HAP-1 (cell line): ENCODE data around the gene GATD1.
A peak's percentile ranks its signal among the peaks of the same experiment; 100 is the strongest.

Source experiments
- DNase-seq, 2 experiments: peaks; one replicate each; pipeline ENCODE4 v3.0.0-alpha.2; 2016 to 2020; ENCODE audit warnings: low spot score in 2 of 2
- H3K27me3 ChIP-seq: fragments of 250-450 bp; sonication (Bioruptor Pico); 2 replicates; pipeline ENCODE4 v1.5.1; 2020; ENCODE audit warnings: low read depth, mild to moderate bottlenecking, moderate library complexity
- H3K36me3 ChIP-seq: fragments of 250-450 bp; sonication (Bioruptor Pico); replicated peaks from 2 replicates; pipeline ENCODE4 v1.5.1; 2020; ENCODE audit warnings: mild to moderate bottlenecking
- H3K4me1 ChIP-seq: fragments of 250-450 bp; sonication (Bioruptor Pico); 2 replicates; pipeline ENCODE4 v1.5.1; 2020; ENCODE audit warnings: mild to moderate bottlenecking
- H3K4me3 ChIP-seq: fragments of 250-450 bp; sonication (Bioruptor Pico); 2 replicates; pipeline ENCODE4 v1.5.1; 2020; ENCODE audit warnings: mild to moderate bottlenecking, moderate library complexity
- H3K9me3 ChIP-seq: fragments of 250-450 bp; sonication (Bioruptor Pico); 2 replicates; pipeline ENCODE4 v1.5.1; 2020; ENCODE audit warnings: mild to moderate bottlenecking, moderate library complexity
- in situ Hi-C: fragments of 300-500 bp; cut with MboI; formaldehyde crosslinking; loops from 3 replicates; pipeline ENCODE4 v1.14.3; 2020; ENCODE audit warnings: low sequenced_read_pairs, inconsistent platforms, mixed read lengths

GATD1 gene

GRCh38 chr11:819129-819931 lies 42.0 kb upstream of the GATD1 start:
- H3K27me3 ChIP-seq, result no peaks in the 10 kb centered on the region
- no peaks in the 10 kb centered on the region for H3K9me3 ChIP-seq
- DNase-seq, result peak; percentile 89 to 96
- in situ Hi-C loops, result no loop called here
- peaks cover 4% of the 10 kb centered on the region; the same call in 1 of the 2 replicates for H3K36me3 ChIP-seq
- H3K4me1 ChIP-seq, result peaks cover 6% of the 10 kb centered on the region; the same call in 1 of the 2 replicates
- peak overlapping the region; percentile 56 for H3K4me3 ChIP-seq

GRCh38 chr11:818396-819128 lies 41.3 kb upstream of the GATD1 start, which contains the start of gene PNPLA2:
PNPLA2 (plus strand) TSS chr11:818914; CDS start chr11:819719, 805 bp downstream.
- in situ Hi-C loops, result no loop called here
- DNase-seq, result no peak
- H3K27me3 ChIP-seq, result no peaks in the 10 kb centered on the region
- H3K4me1 ChIP-seq, result peaks cover 6% of the 10 kb centered on the region; the same call in 1 of the 2 replicates
- H3K36me3 ChIP-seq, result peaks cover 6% of the 10 kb centered on the region
- no peaks in the 10 kb centered on the region for H3K9me3 ChIP-seq
- peak within 1 kb of the TSS; percentile 56 for H3K4me3 ChIP-seq

DNA sequence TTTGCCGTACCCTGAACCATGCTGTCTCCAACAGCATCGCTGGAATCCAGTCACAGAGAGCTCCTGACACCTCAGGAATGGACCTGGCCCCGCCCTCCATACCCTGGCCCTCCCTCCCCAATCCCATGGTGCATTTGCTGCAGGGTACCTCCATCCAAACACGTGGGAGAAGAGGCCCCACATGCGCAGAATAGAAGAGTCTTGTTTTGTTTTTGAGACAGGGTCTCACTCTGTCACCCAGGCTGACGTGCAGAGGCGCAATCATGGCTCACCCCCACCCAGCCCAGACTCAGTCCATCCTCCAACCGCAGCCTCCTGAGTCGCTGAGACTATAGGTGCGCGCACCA lies 39.1 kb upstream of the GATD1 start:
- no peaks in the 10 kb centered on the region for H3K27me3 ChIP-seq
- H3K9me3 ChIP-seq, result no peaks in the 10 kb centered on the region
- H3K4me3 ChIP-seq, result no peak overlapping the region
- H3K4me1 ChIP-seq, result peaks cover 6% of the 10 kb centered on the region
- in situ Hi-C loops, result no loop called here
- peaks cover 27% of the 10 kb centered on the region for H3K36me3 ChIP-seq
- DNase-seq, result peak; percentile 46 to 69

DNA sequence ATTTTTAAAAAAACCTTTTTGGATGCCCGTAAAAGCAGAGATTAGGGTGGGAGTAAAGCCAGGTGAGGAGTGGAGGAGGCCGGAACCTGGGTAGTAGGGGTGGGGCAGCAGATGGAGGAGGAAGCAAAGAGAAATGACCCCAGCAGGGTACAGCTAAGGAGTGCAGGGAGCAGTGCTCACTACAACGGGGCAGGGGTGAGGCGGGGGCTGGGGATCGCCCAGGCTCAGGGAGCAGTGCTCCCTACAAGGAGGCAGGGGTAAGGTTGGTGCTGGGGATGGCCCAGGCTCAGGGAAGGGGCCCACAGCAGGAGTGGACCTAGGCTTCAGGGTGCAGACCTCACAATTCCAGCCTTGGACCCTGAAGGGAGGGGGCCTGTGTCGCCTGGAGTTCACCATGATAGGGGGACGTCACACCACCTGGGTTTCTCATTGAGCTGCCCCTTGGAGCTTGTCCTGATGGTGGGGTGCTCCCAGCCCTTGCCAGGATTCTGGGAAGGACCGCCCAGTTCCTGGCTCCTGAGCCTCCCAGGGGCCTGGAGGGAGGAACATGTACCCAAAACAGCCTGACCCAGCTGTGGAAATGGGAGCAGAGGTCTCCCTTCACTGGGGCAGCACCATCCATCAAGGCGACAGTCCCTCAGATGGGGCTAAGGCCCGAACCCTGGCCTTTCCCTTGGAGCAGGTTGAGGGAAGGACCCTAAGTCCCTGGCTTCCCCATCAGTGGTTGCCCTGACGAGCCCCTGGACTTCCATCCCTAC lies 38.6 kb upstream of the GATD1 start:
- no peaks in the 10 kb centered on the region for H3K27me3 ChIP-seq
- no peak overlapping the region for H3K4me3 ChIP-seq
- DNase-seq, result no peak
- peaks cover 12% of the 10 kb centered on the region for H3K4me1 ChIP-seq
- peaks cover 33% of the 10 kb centered on the region for H3K36me3 ChIP-seq
- no peaks in the 10 kb centered on the region for H3K9me3 ChIP-seq
- in situ Hi-C loops, result no loop called here

- in situ Hi-C loops, result no loop called here
- H3K27me3 ChIP-seq, result no peaks in the 10 kb centered on the region
- H3K4me3 ChIP-seq, result no peak overlapping the region
- no peaks in the 10 kb centered on the region for H3K9me3 ChIP-seq
- H3K36me3 ChIP-seq, result peaks cover 48% of the 10 kb centered on the region
- peaks cover 6% of the 10 kb centered on the region for H3K4me1 ChIP-seq
- peak in 1 of 2 experiments; percentile 52 for DNase-seq
Observed at GRCh38 chr11:813456-814096, 36.3 kb upstream of the GATD1 start.

DNA sequence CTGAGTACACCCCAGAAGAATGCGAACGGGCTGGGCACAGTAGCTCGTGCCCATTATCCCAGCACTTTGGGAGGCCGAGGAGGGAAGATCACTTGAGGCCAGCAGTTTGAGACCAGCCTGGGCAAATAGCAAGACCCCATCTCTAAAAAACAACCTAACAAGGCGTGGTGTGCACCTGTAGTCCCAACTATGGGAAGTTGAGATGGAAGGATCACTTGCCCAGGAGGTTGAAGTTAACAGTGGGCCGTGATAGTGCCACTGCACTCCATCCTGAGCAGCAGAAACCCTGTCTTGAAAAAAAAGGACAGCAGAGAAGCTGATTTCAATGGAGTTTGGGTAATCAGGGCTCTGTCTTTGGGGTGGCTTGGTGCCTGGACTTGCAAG lies 35.8 kb upstream of the GATD1 start:
- Histone ChIP-seq H3K4me3 (no peak overlapping the region), H3K27me3 (no peaks in the 10 kb centered on the region), H3K4me1 (peaks cover 11% of the 10 kb centered on the region), H3K9me3 (no peaks in the 10 kb centered on the region), H3K36me3 (peaks cover 48% of the 10 kb centered on the region)
- no peak for DNase-seq
- in situ Hi-C loops, result no loop called here

DNA sequence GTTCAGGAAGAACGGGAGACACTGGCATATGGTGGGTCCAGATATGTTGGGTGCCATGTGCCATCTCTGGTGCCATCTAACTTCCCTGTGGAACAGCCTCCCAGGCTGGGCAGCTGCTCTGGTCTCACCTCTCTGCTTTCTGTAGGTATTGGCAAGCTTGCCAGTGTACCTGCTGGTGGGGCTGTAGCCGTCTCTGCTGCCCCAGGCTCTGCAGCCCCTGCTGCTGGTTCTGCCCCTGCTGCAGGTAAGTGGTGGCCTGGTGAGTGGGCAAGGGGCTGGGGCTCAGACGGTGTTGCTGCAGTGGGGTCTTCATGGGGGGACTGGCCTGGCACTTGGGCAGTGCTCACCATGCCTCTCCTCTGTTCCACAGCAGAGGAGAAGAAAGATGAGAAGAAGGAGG lies 35.1 kb upstream of the GATD1 start:
- no peak overlapping the region for H3K4me3 ChIP-seq
- no peak for DNase-seq
- in situ Hi-C loops, result no loop called here

DNA sequence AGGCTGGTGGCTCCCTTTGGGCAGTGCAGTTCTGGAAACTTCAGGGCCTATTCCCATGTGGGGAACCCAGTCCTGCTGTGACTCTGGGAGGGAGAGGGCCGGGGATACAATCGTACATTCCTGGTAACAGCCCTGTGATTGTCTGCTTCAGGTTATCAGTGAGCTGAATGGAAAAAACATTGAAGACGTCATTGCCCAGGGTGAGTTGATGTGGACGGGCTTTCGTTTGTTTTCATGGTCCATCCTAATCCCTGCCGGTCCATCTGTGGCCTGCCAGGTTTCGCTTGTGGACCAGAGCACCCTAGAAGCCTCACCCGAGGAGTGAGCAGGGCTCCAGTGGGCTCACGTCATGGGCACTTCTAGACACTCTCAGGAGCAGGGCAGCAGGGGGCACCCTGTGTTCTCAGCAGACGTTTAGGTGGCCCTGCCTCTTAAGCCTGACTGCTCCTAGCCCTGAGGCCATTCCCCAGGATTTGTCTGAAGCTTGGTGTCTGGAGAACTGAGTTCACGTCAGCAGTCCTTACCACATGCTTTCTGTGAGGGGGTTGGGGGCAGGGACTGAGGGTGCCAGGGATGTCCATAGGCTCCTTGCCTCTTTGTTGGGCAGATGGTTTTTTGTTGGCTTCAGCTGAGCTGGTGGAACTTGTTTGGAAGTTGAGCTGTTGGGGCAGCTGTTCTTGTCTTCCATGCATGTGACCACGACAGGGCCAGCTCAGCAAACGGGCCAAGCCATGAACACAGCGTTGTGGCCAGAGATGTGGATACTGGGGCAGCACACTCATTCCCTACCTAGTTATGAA lies 34.4 kb upstream of the GATD1 start:
- in situ Hi-C loops, result no loop called here
- peaks cover 48% of the 10 kb centered on the region for H3K36me3 ChIP-seq
- peaks cover 16% of the 10 kb centered on the region for H3K4me1 ChIP-seq
- H3K4me3 ChIP-seq, result peak overlapping the region; percentile 98
- peak in 1 of 2 experiments; percentile 51 for DNase-seq
- H3K27me3 ChIP-seq, result no peaks in the 10 kb centered on the region
- H3K9me3 ChIP-seq, result no peaks in the 10 kb centered on the region

More for the DNA sequence above, 35.1 kb upstream of the GATD1 start:
- Histone ChIP-seq H3K9me3 (no peaks in the 10 kb centered on the region), H3K27me3 (no peaks in the 10 kb centered on the region), H3K4me1 (peaks cover 16% of the 10 kb centered on the region), H3K36me3 (peaks cover 48% of the 10 kb centered on the region)

- Histone ChIP-seq H3K9me3 (no peaks in the 10 kb centered on the region), H3K36me3 (peaks cover 48% of the 10 kb centered on the region), H3K4me1 (peaks cover 20% of the 10 kb centered on the region), H3K4me3 (peak overlapping the region; percentile 98), H3K27me3 (no peaks in the 10 kb centered on the region)
- in situ Hi-C loops, result no loop called here
- DNase-seq, result no peak
Observed at GRCh38 chr11:810040-810567, 32.8 kb upstream of the GATD1 start.

DNA sequence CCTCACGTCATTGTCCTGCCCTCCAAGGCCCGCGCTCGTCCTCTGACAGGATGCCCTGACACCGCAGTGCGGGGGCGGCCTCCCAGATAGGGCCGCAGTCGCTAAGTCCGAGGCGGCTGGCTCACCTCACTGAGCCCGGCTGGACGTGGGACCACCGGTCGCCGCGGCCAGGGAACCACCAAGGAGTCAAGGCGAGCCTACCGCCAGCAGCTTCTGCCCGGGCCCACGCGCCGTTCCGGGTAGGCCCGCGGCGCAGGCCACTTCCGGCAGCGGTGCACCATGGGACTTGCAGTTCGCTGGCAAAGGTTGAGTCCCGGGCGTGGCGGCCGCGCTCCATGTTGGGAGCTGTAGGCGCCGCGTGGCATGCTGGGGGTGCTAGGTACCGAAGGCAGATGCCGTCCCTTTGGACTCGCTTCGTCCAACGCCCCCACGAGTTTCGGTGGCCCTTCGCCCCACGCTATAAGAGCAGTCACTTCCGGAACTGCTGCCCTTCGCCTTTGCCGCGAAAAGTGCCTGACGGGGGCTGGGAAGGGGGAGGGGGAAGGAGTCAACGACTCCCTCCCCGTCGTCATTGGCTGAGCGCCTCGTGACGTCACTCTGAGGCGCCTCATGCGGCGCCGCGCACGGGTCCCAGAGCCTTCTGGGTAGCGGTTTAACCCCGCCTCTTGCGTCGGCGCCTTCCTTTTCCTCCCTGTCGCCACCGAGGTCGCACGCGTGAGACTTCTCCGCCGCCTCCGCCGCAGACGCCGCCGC lies 32.2 kb upstream of the GATD1 start, which contains the start of gene RPLP2:
Gene RPLP2, plus strand, starts transcription at position 681 of the 753 bp plus-strand sequence. CDS start 268 bp downstream, outside the sequence.
- peak; percentile 89 to 97 for DNase-seq
- in situ Hi-C loops, result no loop called here
- Histone ChIP-seq H3K36me3 (peaks cover 48% of the 10 kb centered on the region), H3K4me3 (peak within 1 kb of the TSS; percentile 98), H3K27me3 (no peaks in the 10 kb centered on the region), H3K4me1 (peaks cover 20% of the 10 kb centered on the region), H3K9me3 (no peaks in the 10 kb centered on the region)

- no peaks in the 10 kb centered on the region for H3K9me3 ChIP-seq
- peak overlapping the region; percentile 98 for H3K4me3 ChIP-seq
- H3K36me3 ChIP-seq, result peaks cover 43% of the 10 kb centered on the region
- H3K27me3 ChIP-seq, result no peaks in the 10 kb centered on the region
- H3K4me1 ChIP-seq, result peaks cover 25% of the 10 kb centered on the region
- in situ Hi-C loops, result no loop called here
- DNase-seq, result no peak
Observed at GRCh38 chr11:808427-809286, 31.4 kb upstream of the GATD1 start.
